Anterior cingulate cortex (tissue), 58 donors: ENCODE measurements around the gene TTC28.
"Not testable (repeated sequence)": the region's sequence is repeated elsewhere in the genome, so short reads cannot be mapped to it uniquely, and the experiment has no call there.

Experiments
- DNase-seq, 58 donors: peaks; one replicate each; lab custom pipeline; 2025; lab: John Stamatoyannopoulos, UW

The TTC28 gene

DNA sequence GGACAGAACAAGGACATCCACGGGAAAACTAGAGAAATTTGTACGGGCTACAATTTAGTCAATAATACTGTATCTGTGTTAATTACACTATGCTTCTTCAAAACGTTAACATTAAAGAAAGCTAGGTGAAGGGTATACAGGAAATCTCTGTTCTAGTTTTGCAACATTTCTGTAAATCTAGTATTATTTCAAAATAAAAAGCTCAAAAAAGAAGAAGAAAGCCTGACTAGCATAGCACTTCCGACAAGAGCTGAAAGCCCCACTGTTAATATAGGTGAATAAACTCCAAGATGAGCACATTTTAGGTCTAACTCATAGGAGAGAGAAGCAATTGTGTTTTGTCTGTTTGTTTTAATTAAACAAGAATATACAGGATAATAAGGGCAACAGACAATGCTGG, 299.7 kb downstream of the TTC28 start:
- DNase-seq, result no peak

DNA sequence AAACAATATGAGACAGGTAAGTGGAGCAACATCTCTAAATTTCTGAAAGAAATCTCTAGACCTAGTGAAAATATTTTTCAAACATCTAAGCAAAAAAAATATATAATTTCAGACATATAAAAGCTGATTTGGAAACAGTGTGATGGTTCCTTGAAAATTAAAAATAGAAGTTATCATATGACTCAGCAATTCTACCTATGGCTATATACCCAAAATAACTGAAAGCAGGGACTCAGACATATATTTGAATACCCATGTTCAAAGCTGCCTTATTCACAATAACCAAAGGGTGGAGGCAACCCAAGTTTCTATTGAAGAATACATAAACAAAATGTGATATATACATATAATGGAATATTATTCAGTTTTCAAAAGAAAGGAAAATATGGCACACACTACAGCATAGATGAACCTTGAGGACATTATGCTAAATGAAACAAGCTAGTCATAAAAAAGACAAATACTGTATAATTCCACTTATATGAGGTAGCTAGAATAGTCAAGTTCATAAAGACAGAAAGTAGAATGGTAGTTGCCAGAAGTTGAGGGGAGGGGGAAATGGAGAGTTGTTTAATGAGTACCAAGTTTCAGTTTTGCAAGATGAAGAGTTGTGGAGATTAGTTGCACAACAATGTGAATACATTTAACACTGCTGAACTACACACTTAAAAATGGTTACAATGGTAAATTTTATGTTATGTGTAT, 300.4 kb downstream of the TTC28 start:
- DNase-seq, result no peak

DNA sequence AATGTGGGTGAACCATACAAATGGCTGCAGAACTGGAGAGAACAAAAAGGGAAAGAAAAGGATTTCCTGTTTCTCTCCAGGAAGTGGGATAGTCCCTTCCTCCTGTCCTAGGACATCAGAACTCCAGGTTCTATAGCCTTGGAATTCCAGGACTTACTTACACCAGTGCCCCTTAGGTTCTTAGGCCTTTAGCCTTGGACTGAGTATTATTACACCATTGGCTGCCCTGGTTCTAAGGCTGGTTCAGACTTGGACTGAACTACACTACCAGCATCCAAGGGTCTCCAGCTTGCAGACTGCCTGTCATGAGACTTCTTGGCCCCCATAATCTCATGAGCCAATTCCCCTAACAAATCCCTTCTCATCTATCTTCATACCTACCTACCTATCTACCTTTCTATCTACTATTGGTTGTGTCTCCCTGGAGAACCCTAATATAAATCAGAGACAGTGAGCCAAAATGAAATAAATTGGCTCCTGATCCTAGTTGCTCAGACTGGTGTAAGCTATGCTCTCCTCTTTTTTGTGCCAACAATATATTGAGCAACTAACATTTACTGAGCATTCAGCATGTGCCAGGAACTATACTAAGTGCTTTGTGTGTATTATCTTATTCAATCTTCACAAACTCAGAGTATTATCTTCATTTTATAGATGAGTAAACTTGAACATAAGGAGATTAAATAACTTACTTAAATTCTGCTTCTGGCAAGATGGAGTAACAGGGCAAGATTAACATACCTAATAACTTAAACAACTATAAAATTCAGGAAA, 303.7 kb downstream of the TTC28 start:
- no peak for DNase-seq

DNA sequence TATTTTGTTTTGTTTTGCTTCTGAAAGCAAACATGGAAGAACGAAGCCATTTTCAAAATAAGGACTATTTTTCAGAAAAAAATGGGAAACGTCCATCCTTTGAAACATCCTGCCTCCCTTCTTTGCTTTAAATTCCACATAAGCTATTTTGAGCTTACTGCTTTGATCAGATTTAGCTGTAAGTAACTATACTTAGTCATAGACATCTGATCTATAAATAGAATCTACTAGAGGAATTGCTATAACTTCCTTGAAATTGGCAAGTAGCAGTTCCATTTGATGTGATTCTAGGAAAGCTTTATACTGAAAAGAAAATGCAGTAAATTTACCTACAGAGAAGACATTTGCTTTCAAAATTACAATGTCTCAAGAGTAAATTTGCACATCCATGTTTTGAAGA, 305.8 kb downstream of the TTC28 start:
- no peak for DNase-seq

DNA sequence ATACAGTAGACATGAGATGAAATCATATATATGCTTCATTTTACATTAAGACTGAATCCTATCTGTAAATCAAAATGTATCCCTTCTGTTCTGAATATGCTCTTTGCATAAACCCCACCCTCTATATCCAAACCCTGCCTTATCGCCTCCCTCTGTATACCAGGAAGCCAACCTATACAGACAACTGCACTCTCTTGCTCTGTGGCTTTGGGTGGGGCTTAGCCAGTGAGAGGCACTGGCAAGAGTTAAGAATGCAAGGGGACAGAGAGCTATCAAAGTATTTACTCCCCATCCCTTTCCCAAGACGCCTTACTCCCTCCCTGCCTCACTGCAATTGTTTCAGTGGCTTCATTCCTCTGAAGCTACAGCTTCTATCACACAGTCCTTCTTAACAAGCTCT, 309.8 kb downstream of the TTC28 start:
- no peak for DNase-seq

DNA sequence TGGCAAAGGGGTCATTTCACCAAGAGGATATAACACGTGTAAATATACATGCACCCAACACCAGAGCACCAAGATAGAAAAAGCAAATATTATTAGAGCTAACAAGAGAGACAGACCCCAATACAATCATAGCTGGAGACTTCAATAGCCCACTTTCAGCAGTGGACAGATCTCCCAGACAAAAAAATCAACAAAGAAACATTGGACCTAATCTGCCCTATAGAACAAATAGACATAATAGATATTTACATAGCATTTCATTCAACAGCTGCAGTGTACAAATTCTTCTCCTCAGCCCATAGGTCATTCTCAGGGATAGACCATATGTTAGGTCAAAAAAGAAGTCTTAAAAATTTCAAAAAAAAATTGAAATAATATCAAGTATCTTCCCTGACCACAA, 312.8 kb downstream of the TTC28 start:
- DNase-seq, result no peak

DNA sequence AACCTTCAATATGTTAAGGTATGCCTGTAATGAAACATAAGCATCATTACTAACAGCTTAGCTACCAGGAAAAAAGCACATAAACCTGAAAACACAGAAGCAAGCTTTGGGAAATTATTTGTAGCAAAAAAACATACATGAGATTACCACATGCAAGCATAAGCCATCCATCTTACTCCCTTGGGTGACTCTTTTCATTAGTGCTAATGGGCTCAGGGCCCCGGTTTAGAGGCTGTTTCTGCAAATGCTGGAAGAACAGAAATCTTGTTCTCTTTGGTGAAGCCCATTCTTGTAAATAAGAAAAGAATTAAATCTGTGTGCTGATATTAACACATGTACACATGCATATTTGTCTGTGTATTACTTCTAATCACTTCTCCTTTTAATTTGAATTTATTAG, 314.3 kb downstream of the TTC28 start:
- DNase-seq, result no peak

DNA sequence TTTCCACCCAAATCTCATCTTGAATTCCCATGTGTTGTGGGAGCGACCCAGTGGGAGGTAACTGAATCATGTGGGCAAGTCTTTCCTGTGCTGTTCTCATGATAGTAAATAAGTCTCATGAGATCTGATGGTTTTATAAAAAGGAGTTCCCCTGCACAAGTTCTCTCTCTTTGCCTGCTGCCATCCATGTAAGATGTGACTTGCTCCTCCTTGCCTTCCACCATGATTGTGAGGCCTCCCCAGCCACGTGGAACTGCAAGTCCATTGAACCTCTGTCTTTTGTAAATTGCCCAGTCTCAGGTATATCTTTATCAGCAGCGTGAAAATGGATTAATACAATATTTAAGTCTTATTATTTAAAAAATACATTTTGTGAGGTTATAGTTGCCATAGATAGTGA, 315.5 kb downstream of the TTC28 start:
- DNase-seq, result not testable (repeated sequence)

DNA sequence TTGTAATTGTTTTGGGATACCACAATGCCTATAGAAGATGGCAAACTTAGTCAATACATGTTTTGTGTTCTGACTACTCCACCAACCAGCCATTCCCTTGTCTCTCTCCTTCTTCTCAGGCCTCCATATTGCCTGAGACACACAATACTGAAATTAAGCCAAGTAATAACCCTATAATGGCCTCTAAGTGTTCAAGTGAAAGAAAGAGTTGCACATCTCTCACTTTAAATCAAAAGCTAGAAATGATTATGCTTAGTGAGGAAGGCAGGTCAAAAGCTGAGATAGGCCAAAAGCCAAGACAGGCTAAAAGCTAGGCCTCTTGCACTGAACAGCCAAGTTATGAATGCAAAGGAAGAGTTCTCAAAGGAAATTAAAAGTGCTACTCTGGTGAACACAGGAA, 318.7 kb downstream of the TTC28 start:
- no peak for DNase-seq

DNA sequence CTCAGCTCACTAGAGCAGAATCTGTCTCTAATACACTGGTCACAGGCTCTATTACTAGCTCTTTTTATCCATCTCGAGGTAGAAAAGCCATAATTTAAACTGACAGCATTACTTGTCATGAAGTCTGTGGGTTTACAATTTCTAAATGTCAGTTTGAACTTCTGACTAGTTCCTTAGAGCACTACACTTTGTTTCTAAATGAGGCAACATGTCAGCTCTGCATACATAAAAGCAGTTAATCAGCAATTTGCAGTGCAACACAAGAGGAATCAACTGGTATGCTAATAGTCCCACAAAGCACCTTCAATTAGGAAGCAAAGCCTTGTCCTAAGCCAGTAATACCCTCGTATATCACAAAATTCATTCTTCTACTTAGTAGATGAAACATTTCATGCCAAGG, 321.3 kb downstream of the TTC28 start:
- DNase-seq, result no peak

DNA sequence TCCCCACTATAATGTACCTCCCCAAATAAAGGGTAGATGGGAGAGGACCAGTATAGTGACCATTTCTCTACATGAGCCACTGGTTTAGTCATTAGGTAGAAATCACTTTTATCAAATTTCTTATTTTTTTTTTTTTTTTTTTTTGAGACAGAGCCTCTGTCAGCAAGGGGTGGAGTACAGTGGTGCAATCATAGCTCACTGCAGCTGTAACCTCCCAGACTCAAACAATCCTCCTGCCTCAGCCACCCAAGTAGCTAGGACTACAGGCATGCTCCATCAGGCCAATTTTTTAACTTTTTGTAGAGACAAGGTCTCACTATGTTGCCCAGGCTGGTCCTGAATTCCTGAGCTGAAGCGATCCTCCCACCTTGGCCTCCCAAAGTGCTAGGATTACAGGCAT, 322.4 kb downstream of the TTC28 start:
- no peak for DNase-seq

DNA sequence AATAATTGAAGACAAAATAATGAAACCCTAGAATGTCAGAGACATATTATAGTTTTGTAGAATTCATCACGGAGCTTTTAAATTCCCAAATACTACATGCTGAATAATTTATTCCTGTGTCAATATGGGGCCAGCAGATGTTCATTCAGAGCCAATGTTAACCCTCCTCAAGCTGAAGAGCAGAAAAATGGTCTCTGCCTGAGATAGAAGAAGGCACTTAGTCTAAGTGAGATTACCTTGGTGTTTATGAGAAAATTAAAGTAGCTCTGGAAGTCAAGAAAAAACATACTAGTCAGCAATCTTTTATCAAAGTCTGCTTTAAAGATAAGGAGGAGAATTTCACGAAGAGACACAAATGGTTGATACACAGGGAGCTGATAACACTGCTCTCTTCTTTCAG, 328.2 kb downstream of the TTC28 start:
- DNase-seq, result no peak

DNA sequence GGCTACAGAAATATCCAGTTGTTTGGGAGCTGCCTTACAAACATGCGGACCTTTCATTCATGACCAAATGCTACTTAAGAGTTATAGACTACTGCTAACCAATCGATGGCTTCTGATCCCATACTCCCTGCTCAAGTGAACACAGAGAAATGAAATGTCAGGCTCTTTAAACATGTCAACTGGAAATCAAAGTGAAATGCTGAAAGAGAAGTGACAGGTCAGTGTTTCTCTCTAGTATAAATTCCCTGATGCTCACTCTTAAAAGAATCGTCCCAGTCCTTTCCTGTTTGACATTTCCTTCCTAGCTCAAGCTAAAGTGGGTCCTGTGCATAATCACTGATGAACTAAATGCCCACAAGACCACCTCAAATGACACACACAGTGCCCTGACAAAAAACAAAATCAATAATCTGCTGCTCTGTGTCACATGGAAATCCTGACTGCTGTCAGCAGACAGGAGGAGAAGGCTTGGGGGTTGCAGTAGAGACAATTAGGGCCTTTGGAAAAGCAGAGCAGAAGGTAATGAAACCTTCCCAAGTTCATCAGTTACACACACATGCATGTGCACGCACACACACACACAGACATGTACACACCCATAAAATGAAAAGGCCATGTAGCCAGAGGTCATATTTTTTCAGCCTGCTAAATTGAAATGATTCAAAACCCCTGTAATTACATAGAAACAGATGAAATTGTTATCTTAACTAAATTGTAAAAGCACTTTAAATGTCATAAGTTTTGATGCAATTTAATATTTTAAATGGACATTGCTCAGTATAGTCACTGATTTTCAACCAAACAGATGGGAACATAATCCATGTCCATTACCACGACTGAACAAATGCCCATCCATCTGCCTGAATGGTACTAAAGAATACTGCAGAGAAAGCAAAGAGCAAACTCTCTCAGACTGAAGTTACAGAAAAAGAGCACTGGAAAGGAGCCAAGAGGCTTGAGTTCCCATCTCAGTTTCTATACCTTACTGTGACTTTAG, 330.7 kb downstream of the TTC28 start:
- DNase-seq, result no peak

DNA sequence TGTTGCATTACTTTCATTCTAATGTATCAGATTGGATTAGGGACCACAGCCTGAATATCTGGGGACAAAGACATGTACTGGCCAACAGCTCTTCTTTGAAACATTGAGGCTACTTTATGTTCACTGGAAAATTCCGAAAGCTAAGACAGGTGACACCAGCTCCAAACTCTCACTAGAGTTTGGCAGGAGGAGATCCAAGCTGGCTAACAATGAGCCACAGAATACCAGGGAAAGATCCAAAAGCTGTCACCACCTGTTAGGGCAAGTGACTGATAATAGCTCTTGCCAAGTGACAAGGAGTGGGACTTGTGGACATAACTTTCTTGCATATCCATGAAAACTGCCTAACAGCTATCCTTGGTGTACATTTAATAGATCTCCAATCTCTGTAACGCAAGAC, 333.3 kb downstream of the TTC28 start:
- no peak for DNase-seq

DNA sequence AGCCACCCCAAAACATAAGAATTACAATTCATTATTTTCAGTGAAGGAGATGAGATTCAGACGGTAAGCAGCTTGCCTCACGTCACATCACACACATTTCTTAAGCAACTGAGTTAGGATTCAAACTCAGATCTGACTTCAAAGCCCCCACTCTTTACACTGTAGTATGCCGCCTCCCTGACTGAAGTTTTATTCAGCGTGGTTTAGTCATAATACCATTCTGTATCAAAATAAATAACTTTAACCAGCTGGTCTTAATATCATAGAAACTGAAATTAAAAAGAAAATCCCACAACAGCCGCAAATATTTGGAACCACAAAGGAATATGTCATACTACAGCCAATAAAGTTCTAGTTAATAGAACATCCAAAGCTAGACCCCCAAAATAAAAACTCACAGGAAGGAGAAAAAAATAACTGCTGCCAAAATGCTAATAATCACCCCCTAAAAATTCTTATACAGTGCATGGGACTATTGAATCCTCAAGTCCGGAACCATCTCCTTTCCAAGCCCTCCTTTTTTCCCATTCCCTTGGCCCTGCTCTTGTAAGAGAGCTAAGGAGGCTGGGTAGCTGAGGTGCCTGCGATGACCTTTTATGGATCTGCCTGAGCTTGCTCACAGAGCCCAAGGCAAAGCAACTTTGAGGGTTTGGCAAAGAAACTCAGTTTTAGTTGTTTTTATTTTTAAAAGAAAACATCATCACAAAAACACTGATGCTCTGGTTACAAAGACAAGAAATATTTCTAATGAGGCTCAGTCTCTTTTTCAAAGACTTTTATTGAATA, 334.5 kb downstream of the TTC28 start:
- DNase-seq, result no peak

DNA sequence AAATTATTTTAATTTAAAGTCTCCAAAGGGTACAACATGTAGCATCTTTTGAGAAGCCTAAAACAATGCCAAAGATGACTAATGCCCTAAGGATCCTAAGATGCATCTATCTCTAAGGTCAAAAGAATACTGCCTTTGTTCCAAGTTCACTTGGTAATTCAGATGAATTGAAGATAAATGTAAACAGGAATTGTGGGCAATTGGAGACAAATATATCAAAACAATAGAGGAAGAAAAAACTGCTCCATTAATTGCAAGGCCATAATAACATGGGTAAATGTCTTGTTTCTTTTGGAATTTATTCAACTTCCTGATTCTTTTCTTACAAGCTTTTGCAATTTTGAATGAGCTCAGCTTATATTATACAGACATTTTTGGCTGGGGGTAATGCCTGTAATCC, 338.6 kb downstream of the TTC28 start:
- no peak for DNase-seq

DNA sequence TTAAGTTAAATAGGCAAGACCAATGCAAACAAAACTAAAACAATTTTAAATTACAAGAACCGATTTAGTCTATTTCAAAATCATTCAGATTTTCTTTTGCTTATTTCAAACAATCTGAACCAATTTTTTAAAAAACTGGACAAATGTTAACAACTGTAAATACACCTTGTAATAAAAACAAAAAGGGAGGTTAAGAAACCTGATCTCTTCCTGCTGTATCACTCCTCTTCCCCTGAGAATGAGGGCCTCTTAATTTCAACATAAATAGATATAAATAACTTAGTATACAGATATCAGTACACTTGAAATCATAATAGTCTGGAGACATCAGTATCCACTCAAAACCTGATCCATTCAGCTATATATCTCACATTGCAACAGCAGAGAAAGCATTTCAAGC, 346.6 kb downstream of the TTC28 start:
- no peak for DNase-seq

DNA sequence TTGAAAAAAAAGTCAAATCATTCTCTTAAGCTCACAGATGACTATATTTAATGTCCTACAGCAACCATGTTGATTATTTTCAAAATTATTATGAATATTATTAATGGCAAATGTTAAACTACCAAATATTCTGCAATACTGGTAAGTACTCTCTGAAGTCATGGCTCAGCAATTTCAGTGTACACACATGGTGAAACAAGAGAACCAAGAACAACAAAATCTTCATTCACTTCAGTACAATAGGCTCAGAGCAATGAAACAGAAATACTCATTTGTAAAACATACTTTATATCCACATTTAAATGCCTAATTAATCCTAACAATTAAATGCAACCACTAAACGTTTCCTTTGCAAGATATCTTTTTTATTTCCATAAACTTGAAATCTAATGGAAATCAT, 347.2 kb downstream of the TTC28 start:
- DNase-seq, result no peak

DNA sequence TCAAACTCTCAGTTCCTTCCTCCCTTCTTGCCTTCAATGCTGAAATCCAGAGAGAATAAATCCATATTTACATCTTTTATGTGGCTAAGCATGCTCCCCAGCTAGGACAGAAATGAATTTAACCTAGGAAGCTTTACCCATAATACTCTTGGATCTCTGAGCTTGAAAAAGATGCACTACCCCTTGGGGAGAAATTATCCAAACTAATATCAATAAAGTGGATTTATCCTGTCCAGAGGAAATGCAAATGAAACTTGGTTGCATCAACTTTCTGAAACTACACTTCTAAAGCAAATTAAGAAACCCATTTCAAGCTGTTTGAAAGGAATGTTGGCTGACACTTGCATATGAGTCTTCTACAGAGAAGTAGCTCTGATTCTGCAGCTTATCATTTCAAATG, 347.9 kb downstream of the TTC28 start:
- DNase-seq, result no peak
